Body of pancreas (tissue), 4 donors: ENCODE measurements around the gene MYLK3. TPM values are rescaled to one million over a fixed set of nuclear protein-coding genes. Genes with fewer than 3 reads are reported as not detected.

Source experiments
- ATAC-seq: fragments of 150-250 bp; one replicate; pipeline ENCODE4 v1.9.1; 2016
- DNase-seq, 4 donors: peaks; one replicate each; pipeline ENCODE4 v3.0.0-alpha.2; 2019
- H3K27ac ChIP-seq, 4 donors: fragments of 200-600 bp; sonication (generic); 1 replicate in 3 of 4; 2 replicates in 1 of 4; pipeline versions ENCODE4 v1.5.1 to v1.6.1; 2016 to 2019; ENCODE audit warnings: mild to moderate bottlenecking in 1 of 4, mixed read lengths in 1 of 4, moderate library complexity in 1 of 4
- H3K27me3 ChIP-seq, 2 donors: fragments of 200-600 bp; sonication (generic); one replicate each; pipeline ENCODE4 v1.6.0; 2016; ENCODE audit warnings: mild to moderate bottlenecking in 1 of 2
- H3K36me3 ChIP-seq, 2 donors: fragments of 200-600 bp; sonication (generic); replicated peaks in 1 of 2; 2 replicates each; pipeline ENCODE4 v1.5.1; 2016; ENCODE audit warnings: low read depth in 2 of 2; ENCODE audit not compliant: insufficient read depth in 1 of 2
- H3K4me1 ChIP-seq: fragments of 200-600 bp; sonication (generic); one replicate; pipeline ENCODE4 v1.6.0; 2016
- H3K4me3 ChIP-seq, 2 donors: fragments of 200-600 bp; sonication (generic); 1 replicate in 1 of 2; 2 replicates in 1 of 2; pipeline ENCODE4 v1.5.1; 2016 to 2019
- H3K9me3 ChIP-seq, 3 donors: fragments of 200-600 bp; sonication (generic); 1 replicate in 2 of 3; 2 replicates in 1 of 3; pipeline ENCODE4 v1.5.1; 2016
- POLR2A ChIP-seq, 3 donors: fragments of 450-650 bp; IDR thresholded peaks; one replicate each; pipeline ENCODE4 v1.6.1; 2016; ENCODE audit warnings: antibody characterized with exemption in 3 of 3, mild to moderate bottlenecking in 2 of 3
- WGBS, 2 donors: methylation state at CpG; one replicate each; pipeline ENCODE4 v1.1.5; 2017; 5-methylcytosine and 5-hydroxymethylcytosine counted together
- intact Hi-C: fragments of 100-400 bp; cut with DNase I; formaldehyde crosslinking; loops from one replicate; pipeline ENCODE4 v1.15.1; 2023
- total RNA-seq, 2 donors: library from RNA; depleted of rRNA; stranded (reverse); fragments of >200 nt; gene quantifications; one replicate each; pipeline ENCODE4 v1.1.0, GENCODE V29; 2016
- TF ChIP-seq, protein P1 (sequence below), 7 experiments: fragments of 450-650 bp in 4 of 7; fragments of 200-600 bp in 3 of 7; sonication (generic) in 3 of 7; IDR thresholded peaks; one replicate each; pipeline ENCODE4 v1.5.1; 2016 to 2019; ENCODE audit warnings: antibody characterized with exemption in 7 of 7

Gene MYLK3
- total RNA-seq, 2 donors from 2014 or later = 0.26 TPM; not detected in 1

- H3K4me3 ChIP-seq = no peak overlapping the region
- no peak for DNase-seq
- ATAC-seq = no peak
- WGBS, 2 donors = 25 to 50% methylated on average over 3 of the region's 3 CpGs
- H3K9me3 ChIP-seq = no peaks in the 10 kb centered on the region
- no peaks in the 10 kb centered on the region for H3K27me3 ChIP-seq
- no peaks in the 10 kb centered on the region for H3K4me1 ChIP-seq
- intact Hi-C loops = no loop called here
- TF ChIP-seq POLR2A (IDR thresholded peaks at IDR 0.05) = no peak
- TF ChIP-seq, protein P1, sequence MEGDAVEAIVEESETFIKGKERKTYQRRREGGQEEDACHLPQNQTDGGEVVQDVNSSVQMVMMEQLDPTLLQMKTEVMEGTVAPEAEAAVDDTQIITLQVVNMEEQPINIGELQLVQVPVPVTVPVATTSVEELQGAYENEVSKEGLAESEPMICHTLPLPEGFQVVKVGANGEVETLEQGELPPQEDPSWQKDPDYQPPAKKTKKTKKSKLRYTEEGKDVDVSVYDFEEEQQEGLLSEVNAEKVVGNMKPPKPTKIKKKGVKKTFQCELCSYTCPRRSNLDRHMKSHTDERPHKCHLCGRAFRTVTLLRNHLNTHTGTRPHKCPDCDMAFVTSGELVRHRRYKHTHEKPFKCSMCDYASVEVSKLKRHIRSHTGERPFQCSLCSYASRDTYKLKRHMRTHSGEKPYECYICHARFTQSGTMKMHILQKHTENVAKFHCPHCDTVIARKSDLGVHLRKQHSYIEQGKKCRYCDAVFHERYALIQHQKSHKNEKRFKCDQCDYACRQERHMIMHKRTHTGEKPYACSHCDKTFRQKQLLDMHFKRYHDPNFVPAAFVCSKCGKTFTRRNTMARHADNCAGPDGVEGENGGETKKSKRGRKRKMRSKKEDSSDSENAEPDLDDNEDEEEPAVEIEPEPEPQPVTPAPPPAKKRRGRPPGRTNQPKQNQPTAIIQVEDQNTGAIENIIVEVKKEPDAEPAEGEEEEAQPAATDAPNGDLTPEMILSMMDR (IDR thresholded peaks at IDR 0.05) = no peak
- no peak overlapping the region for H3K27ac ChIP-seq
- H3K36me3 ChIP-seq = no peaks in the 10 kb centered on the region
Observed at GRCh38 chr16:46709469-46710005, 38.6 kb downstream of the MYLK3 start.

GRCh38 chr16:46706642-46707041 is 41.5 kb downstream of the MYLK3 start:
- intact Hi-C loops = no loop called here
- DNase-seq (no peak), ATAC-seq (no peak)
- H3K9me3 ChIP-seq = no peaks in the 10 kb centered on the region
- no peaks in the 10 kb centered on the region for H3K4me1 ChIP-seq
- no peak overlapping the region for H3K4me3 ChIP-seq
- TF ChIP-seq POLR2A (IDR thresholded peaks at IDR 0.05) = no peak
- TF ChIP-seq, protein P1 (IDR thresholded peaks at IDR 0.05) = no peak
- WGBS, 2 donors = 0% methylated on average over 1 of the region's 1 CpG
- no peak overlapping the region for H3K27ac ChIP-seq
- no peaks in the 10 kb centered on the region for H3K36me3 ChIP-seq
- no peaks in the 10 kb centered on the region for H3K27me3 ChIP-seq

- no peak for TF ChIP-seq POLR2A (IDR thresholded peaks at IDR 0.05)
- TF ChIP-seq, protein P1 (IDR thresholded peaks at IDR 0.05) = no peak
- intact Hi-C loops = no loop called here
Observed at GRCh38 chr16:46702030-46702429, 46.1 kb downstream of the MYLK3 start.

DNA sequence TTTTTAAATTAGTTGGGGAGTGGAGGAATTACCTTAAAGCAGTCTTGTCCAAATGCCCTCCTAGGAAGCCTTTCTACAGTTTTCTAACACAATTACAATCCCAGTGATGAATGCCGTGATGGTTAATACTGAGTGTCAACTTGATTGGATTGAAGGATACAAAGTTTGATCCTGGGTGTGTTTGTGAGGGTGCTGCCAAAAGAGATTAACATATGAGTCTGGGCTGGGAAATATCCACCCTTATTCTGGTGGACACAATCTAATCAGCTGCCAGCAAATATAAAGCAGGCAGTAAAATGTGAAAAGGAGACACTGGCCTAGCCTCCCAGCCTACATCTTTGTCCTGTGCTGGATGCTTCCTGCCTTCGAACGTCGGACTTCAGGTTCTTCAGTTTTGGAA is 46.5 kb downstream of the MYLK3 start:
- DNase-seq (no peak), ATAC-seq (no peak)
- Histone ChIP-seq H3K4me1 (no peaks in the 10 kb centered on the region), H3K27me3 (no peaks in the 10 kb centered on the region), H3K27ac (no peak overlapping the region), H3K9me3 (no peaks in the 10 kb centered on the region), H3K36me3 (no peaks in the 10 kb centered on the region), H3K4me3 (no peak overlapping the region)
- intact Hi-C loops = no loop called here
- TF ChIP-seq, protein P1 (IDR thresholded peaks at IDR 0.05) = no peak
- TF ChIP-seq POLR2A (IDR thresholded peaks at IDR 0.05) = no peak
- WGBS, 2 donors = 81 to 90% methylated on average over 4 of the region's 4 CpGs

More at GRCh38 chr16:46702030-46702429, 46.1 kb downstream of the MYLK3 start:
- no peaks in the 10 kb centered on the region for H3K4me1 ChIP-seq
- no peaks in the 10 kb centered on the region for H3K36me3 ChIP-seq
- no peaks in the 10 kb centered on the region for H3K27me3 ChIP-seq
- ATAC-seq (no peak), DNase-seq (no peak)
- no peaks in the 10 kb centered on the region for H3K9me3 ChIP-seq
- WGBS, 2 donors = 86 to 91% methylated on average over 2 of the region's 2 CpGs
- H3K27ac ChIP-seq = no peak overlapping the region
- H3K4me3 ChIP-seq = no peak overlapping the region

GRCh38 chr16:46700048-46700447 is 48.1 kb downstream of the MYLK3 start:
- no peak overlapping the region for H3K27ac ChIP-seq
- no peaks in the 10 kb centered on the region for H3K4me1 ChIP-seq
- WGBS, 2 donors = 89 to 98% methylated on average over 3 of the region's 3 CpGs
- ATAC-seq = no peak
- TF ChIP-seq, protein P1 (IDR thresholded peaks at IDR 0.05) = no peak
- TF ChIP-seq POLR2A (IDR thresholded peaks at IDR 0.05) = no peak
- intact Hi-C loops = no loop called here
- H3K4me3 ChIP-seq = no peak overlapping the region
- DNase-seq = no peak
- no peaks in the 10 kb centered on the region for H3K9me3 ChIP-seq
- no peaks in the 10 kb centered on the region for H3K27me3 ChIP-seq
- H3K36me3 ChIP-seq = no peaks in the 10 kb centered on the region
